NB4 (cell line): ENCODE data around the gene TMEM150A.

ENCODE experiments used
- DNase-seq: peaks from one replicate; pipeline ENCODE4 v3.0.0; 2010; ENCODE audit warnings: low read depth
- H3K4me3 ChIP-seq: one replicate; pipeline ENCODE4 v1.5.1; 2011; ENCODE audit warnings: mild to moderate bottlenecking, low read depth, low read length, moderate library complexity
- CTCF ChIP-seq: IDR thresholded peaks from one replicate; pipeline ENCODE4 v1.5.1; 2012; ENCODE audit warnings: low read depth, low read length
- MAX ChIP-seq: IDR thresholded peaks from 2 replicates; pipeline ENCODE4 v1.6.1; 2011; ENCODE audit warnings: low read depth, low read length
- MYC ChIP-seq: IDR thresholded peaks from 2 replicates; pipeline ENCODE4 v1.6.1; 2011; ENCODE audit warnings: low read depth, low read length
- POLR2A ChIP-seq: IDR thresholded peaks from 2 replicates; pipeline ENCODE4 v1.6.1; 2011; ENCODE audit warnings: mild to moderate bottlenecking; ENCODE audit not compliant: insufficient read length; ENCODE audit errors: extremely low read depth

TMEM150A gene

GRCh38 chr2:85602476-85603234 lies at the start of gene TMEM150A:
Gene TMEM150A (minus strand): TSS chr2:85602698. CDS start chr2:85601948, 750 bp downstream.
- TF ChIP-seq CTCF, result no peak
- TF ChIP-seq POLR2A, result peak; percentile 33
- peak; percentile 65 for TF ChIP-seq MYC
- TF ChIP-seq MAX, result peak; percentile 65
- peak; percentile 96 for DNase-seq
- peak within 1 kb of the TSS; percentile 93 for H3K4me3 ChIP-seq

- DNase-seq, result no peak
- H3K4me3 ChIP-seq, result no peak overlapping the region
- TF ChIP-seq POLR2A, result no peak
- TF ChIP-seq MAX, result no peak
- TF ChIP-seq MYC, result no peak
- no peak for TF ChIP-seq CTCF
Measured at GRCh38 chr2:85652056-85652455, 49.6 kb upstream of the TMEM150A start.

GRCh38 chr2:85651097-85651496 lies 48.6 kb upstream of the TMEM150A start:
- TF ChIP-seq MYC (no peak), MAX (no peak), POLR2A (no peak), CTCF (no peak)
- no peak overlapping the region for H3K4me3 ChIP-seq
- no peak for DNase-seq

GRCh38 chr2:85650456-85650855 lies 48.0 kb upstream of the TMEM150A start:
- TF ChIP-seq MAX (no peak), POLR2A (no peak), MYC (no peak), CTCF (no peak)
- no peak overlapping the region for H3K4me3 ChIP-seq
- no peak for DNase-seq

- TF ChIP-seq MAX (no peak), POLR2A (no peak), CTCF (no peak), MYC (no peak)
- no peak overlapping the region for H3K4me3 ChIP-seq
- DNase-seq, result no peak
Measured at GRCh38 chr2:85649201-85650190, 47.0 kb upstream of the TMEM150A start.
